GM19240 (cell line): ENCODE data around the gene ZCCHC7.
"Not testable (repeated sequence)": the region's sequence is repeated elsewhere in the genome, so short reads cannot be mapped to it uniquely, and the experiment has no call there.

Source experiments
- DNase-seq: peaks from one replicate; pipeline ENCODE4 v3.0.0; 2011; ENCODE audit warnings: low spot score; ENCODE audit not compliant: insufficient read length

Gene ZCCHC7

GRCh38 chr9:37119907-37120842 lies at the start of gene ZCCHC7:
Gene ZCCHC7 (plus strand): TSS chr9:37120574.
- peak; percentile 81 for DNase-seq

GRCh38 chr9:37074790-37075189 lies 45.6 kb upstream of the ZCCHC7 start:
- not testable (repeated sequence) for DNase-seq

- peak; percentile 64 for DNase-seq
Observed at GRCh38 chr9:37079370-37080164, 40.8 kb upstream of the ZCCHC7 start.

GRCh38 chr9:37080165-37080628 lies 40.2 kb upstream of the ZCCHC7 start:
- not testable (repeated sequence) for DNase-seq

GRCh38 chr9:37081507-37081906 lies 38.9 kb upstream of the ZCCHC7 start:
- DNase-seq = not testable (repeated sequence)

GRCh38 chr9:37082214-37082765 lies 38.1 kb upstream of the ZCCHC7 start:
- DNase-seq = no peak

- no peak for DNase-seq
Observed at GRCh38 chr9:37083654-37084053, 36.7 kb upstream of the ZCCHC7 start.

GRCh38 chr9:37085233-37085632 lies 35.1 kb upstream of the ZCCHC7 start:
- DNase-seq = no peak

GRCh38 chr9:37092714-37093295 lies 27.6 kb upstream of the ZCCHC7 start:
- not testable (repeated sequence) for DNase-seq

- DNase-seq = no peak
Observed at GRCh38 chr9:37094751-37095150, 25.6 kb upstream of the ZCCHC7 start.

GRCh38 chr9:37096628-37097027 lies 23.7 kb upstream of the ZCCHC7 start:
- no peak for DNase-seq

GRCh38 chr9:37097294-37097693 lies 23.1 kb upstream of the ZCCHC7 start:
- DNase-seq = no peak

- DNase-seq = no peak
Observed at GRCh38 chr9:37100327-37100726, 20.0 kb upstream of the ZCCHC7 start.

GRCh38 chr9:37100741-37101140 lies 19.6 kb upstream of the ZCCHC7 start:
- no peak for DNase-seq

- no peak for DNase-seq
Observed at GRCh38 chr9:37102486-37102885, 17.9 kb upstream of the ZCCHC7 start.

- DNase-seq = no peak
Observed at GRCh38 chr9:37104183-37104889, 16.0 kb upstream of the ZCCHC7 start.

GRCh38 chr9:37105234-37105633 lies 15.1 kb upstream of the ZCCHC7 start:
- DNase-seq = no peak

- DNase-seq = no peak
Observed at GRCh38 chr9:37107701-37108100, 12.7 kb upstream of the ZCCHC7 start.

- not testable (repeated sequence) for DNase-seq
Observed at GRCh38 chr9:37114442-37114841, 5.9 kb upstream of the ZCCHC7 start.

GRCh38 chr9:37117956-37118355 lies 2.4 kb upstream of the ZCCHC7 start:
- no peak for DNase-seq

- no peak for DNase-seq
Observed at GRCh38 chr9:37119360-37119759, 1.0 kb upstream of the ZCCHC7 start.
